Thoracic aorta (tissue), 2 donors: Measurements from ENCODE around the gene PRM1. TPM values are rescaled to one million over a fixed set of nuclear protein-coding genes. Genes with fewer than 3 reads are reported as not detected.

Source experiments
- ATAC-seq: fragments of 150-250 bp; one replicate; pipeline ENCODE4 v1.8.0; 2017; ENCODE audit warnings: low read depth; ENCODE audit not compliant: insufficient number of reproducible peaks, low FRiP score
- DNase-seq: peaks from one replicate; pipeline ENCODE4 v3.0.0-alpha.2; 2020; ENCODE audit warnings: low spot score
- H3K27ac ChIP-seq, 2 donors: fragments of 200-600 bp; sonication (generic); 1 replicate in 1 of 2; 2 replicates in 1 of 2; pipeline ENCODE4 v1.5.1; 2016; ENCODE audit warnings: mild to moderate bottlenecking in 2 of 2, moderate library complexity in 2 of 2
- H3K27me3 ChIP-seq: fragments of 200-600 bp; sonication (generic); replicated peaks from 2 replicates; pipeline ENCODE4 v1.6.0; 2016; ENCODE audit warnings: mild to moderate bottlenecking; ENCODE audit not compliant: insufficient read depth
- H3K36me3 ChIP-seq: fragments of 200-600 bp; sonication (generic); one replicate; pipeline ENCODE4 v1.5.1; 2016
- H3K4me1 ChIP-seq, 2 donors: fragments of 200-600 bp; sonication (generic); 1 replicate in 1 of 2; 2 replicates in 1 of 2; pipeline versions ENCODE4 v1.5.1 to v1.6.0; 2016; ENCODE audit warnings: low read depth in 2 of 2, mild to moderate bottlenecking in 1 of 2; ENCODE audit not compliant: control insufficient read depth in 1 of 2
- H3K4me3 ChIP-seq: fragments of 200-600 bp; sonication (generic); 2 replicates; pipeline ENCODE4 v1.5.1; 2016; ENCODE audit warnings: mild to moderate bottlenecking
- H3K9me3 ChIP-seq: fragments of 200-600 bp; sonication (generic); 2 replicates; pipeline ENCODE4 v1.5.1; 2016
- total RNA-seq, 2 donors: library from RNA; depleted of rRNA; stranded (reverse); fragments of >200 nt; gene quantifications; one replicate each; pipeline versions ENCODE4 v1.1.0 to v1.2.3, GENCODE V29; 2016
- TF ChIP-seq, protein P1 (sequence below): fragments of 200-600 bp; sonication (generic); IDR thresholded peaks from one replicate; pipeline ENCODE4 v1.5.1; 2019; ENCODE audit warnings: antibody characterized with exemption

PRM1 gene
- total RNA-seq, 2 donors from 2014 or later = not detected

GRCh38 chr16:11265124-11265523 lies 16.0 kb downstream of the PRM1 start:
- TF ChIP-seq, protein P1, sequence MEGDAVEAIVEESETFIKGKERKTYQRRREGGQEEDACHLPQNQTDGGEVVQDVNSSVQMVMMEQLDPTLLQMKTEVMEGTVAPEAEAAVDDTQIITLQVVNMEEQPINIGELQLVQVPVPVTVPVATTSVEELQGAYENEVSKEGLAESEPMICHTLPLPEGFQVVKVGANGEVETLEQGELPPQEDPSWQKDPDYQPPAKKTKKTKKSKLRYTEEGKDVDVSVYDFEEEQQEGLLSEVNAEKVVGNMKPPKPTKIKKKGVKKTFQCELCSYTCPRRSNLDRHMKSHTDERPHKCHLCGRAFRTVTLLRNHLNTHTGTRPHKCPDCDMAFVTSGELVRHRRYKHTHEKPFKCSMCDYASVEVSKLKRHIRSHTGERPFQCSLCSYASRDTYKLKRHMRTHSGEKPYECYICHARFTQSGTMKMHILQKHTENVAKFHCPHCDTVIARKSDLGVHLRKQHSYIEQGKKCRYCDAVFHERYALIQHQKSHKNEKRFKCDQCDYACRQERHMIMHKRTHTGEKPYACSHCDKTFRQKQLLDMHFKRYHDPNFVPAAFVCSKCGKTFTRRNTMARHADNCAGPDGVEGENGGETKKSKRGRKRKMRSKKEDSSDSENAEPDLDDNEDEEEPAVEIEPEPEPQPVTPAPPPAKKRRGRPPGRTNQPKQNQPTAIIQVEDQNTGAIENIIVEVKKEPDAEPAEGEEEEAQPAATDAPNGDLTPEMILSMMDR = no peak
- Histone ChIP-seq H3K27me3 (no peaks in the 10 kb centered on the region), H3K4me3 (no peak overlapping the region), H3K27ac (no peak overlapping the region), H3K9me3 (no peaks in the 10 kb centered on the region), H3K4me1 (no peaks in the 10 kb centered on the region), H3K36me3 (no peaks in the 10 kb centered on the region)
- no peak for ATAC-seq
- no peak for DNase-seq

DNA sequence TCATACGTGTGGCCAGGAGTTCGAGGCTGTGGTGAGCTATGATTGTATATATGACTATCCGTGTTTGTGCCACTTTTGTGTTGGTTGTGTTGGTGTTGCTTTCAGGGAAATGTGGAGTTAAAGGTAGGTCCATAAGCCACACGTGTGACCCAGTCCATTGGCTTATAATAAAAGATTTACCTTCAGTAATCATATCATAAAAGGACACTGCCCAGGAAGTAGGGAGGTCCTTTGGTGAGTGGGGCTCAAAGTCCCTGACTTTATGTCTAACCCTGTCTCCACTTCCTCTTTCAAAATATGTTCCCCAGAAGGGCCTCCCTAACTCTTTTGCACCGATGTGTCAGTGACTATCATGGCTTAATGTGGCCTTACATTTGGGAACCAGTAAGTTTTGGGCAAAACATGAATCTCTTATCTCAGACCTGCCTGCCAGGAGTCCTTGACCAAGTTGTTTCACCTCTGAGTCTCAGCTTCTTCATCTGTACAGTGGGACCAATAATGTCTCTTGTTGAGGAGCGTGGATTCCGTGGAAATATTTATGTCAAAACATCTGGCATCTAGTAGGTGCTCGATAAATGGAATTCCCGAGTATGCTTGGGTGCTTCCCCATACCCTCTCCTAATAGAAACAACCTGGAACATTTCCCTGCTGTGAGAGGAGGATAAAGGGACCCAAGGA lies 16.8 kb downstream of the PRM1 start:
- H3K9me3 ChIP-seq = no peaks in the 10 kb centered on the region
- no peak overlapping the region for H3K27ac ChIP-seq
- DNase-seq (no peak), ATAC-seq (no peak)
- TF ChIP-seq, protein P1 = no peak
- H3K27me3 ChIP-seq = no peaks in the 10 kb centered on the region
- H3K36me3 ChIP-seq = no peaks in the 10 kb centered on the region
- H3K4me1 ChIP-seq = peaks cover 1 to 5% of the 10 kb centered on the region in 2 donors
- no peak overlapping the region for H3K4me3 ChIP-seq

- no peak overlapping the region for H3K4me3 ChIP-seq
- TF ChIP-seq, protein P1 = no peak
- no peaks in the 10 kb centered on the region for H3K36me3 ChIP-seq
- DNase-seq = no peak
- no peaks in the 10 kb centered on the region for H3K27me3 ChIP-seq
- no peak overlapping the region for H3K27ac ChIP-seq
- no peaks in the 10 kb centered on the region for H3K9me3 ChIP-seq
- H3K4me1 ChIP-seq = peaks cover 7 to 11% of the 10 kb centered on the region in 2 donors
- ATAC-seq = no peak
Observed at GRCh38 chr16:11263737-11264136, 17.4 kb downstream of the PRM1 start.

GRCh38 chr16:11262915-11263314 lies 18.2 kb downstream of the PRM1 start:
- Histone ChIP-seq H3K4me3 (no peak overlapping the region), H3K27ac (no peak overlapping the region), H3K27me3 (no peaks in the 10 kb centered on the region), H3K4me1 (peaks cover 7 to 19% of the 10 kb centered on the region in 2 donors), H3K36me3 (no peaks in the 10 kb centered on the region), H3K9me3 (no peaks in the 10 kb centered on the region)
- TF ChIP-seq, protein P1 = no peak
- ATAC-seq = no peak
- DNase-seq = no peak

- no peaks in the 10 kb centered on the region for H3K36me3 ChIP-seq
- no peaks in the 10 kb centered on the region for H3K27me3 ChIP-seq
- DNase-seq = no peak
- peaks cover 7 to 30% of the 10 kb centered on the region in 2 donors for H3K4me1 ChIP-seq
- H3K27ac ChIP-seq = no peak overlapping the region
- no peak overlapping the region for H3K4me3 ChIP-seq
- TF ChIP-seq, protein P1 = no peak
- H3K9me3 ChIP-seq = no peaks in the 10 kb centered on the region
- ATAC-seq = no peak
Observed at GRCh38 chr16:11260596-11260966, 20.5 kb downstream of the PRM1 start.
